SU-DHL-6 (cell line): ENCODE results near the gene ITLN1.

Experiments
- H2AFZ ChIP-seq: fragments of 200-600 bp; sonication (generic); 2 replicates; pipeline ENCODE4 v1.6.1; 2014; ENCODE audit warnings: low read depth, mild to moderate bottlenecking, moderate library complexity, mixed read lengths, antibody characterized with exemption, low read length; ENCODE audit not compliant: severe bottlenecking
- H3F3A ChIP-seq: fragments of 200-600 bp; shearing (Covaris generic); 2 replicates; pipeline ENCODE4 v1.6.0; 2016; ENCODE audit warnings: antibody characterized with exemption, mild to moderate bottlenecking; ENCODE audit not compliant: insufficient read depth
- H3K27ac ChIP-seq: fragments of 200-600 bp; sonication (generic); 2 replicates; pipeline ENCODE4 v1.5.1; 2016; ENCODE audit warnings: low read depth, mild to moderate bottlenecking, low read length, moderate library complexity, mixed read lengths
- H3K27me3 ChIP-seq: fragments of 200-600 bp; sonication (generic), shearing (Covaris generic); 2 replicates; pipeline ENCODE4 v1.6.0; 2014; ENCODE audit warnings: mild to moderate bottlenecking, low read length
- H3K36me3 ChIP-seq: fragments of 200-600 bp; sonication (generic); 2 replicates; pipeline ENCODE4 v1.6.1; 2014; ENCODE audit warnings: mild to moderate bottlenecking, low read length, mixed read lengths
- H3K4me2 ChIP-seq: fragments of 300-600, 200-600 bp; shearing (Covaris generic), sonication (generic); 2 replicates; pipeline ENCODE4 v1.6.0; 2014; ENCODE audit warnings: low read length, low read depth, mild to moderate bottlenecking; ENCODE audit not compliant: poor library complexity, severe bottlenecking
- H3K4me3 ChIP-seq: fragments of 200-600 bp; sonication (generic); 2 replicates; pipeline ENCODE4 v1.5.1; 2014; ENCODE audit warnings: antibody characterized with exemption, low read length, mild to moderate bottlenecking, mixed read lengths; ENCODE audit not compliant: insufficient read depth, poor library complexity, severe bottlenecking
- H3K79me2 ChIP-seq: fragments of 200-600 bp; sonication (generic); 2 replicates; pipeline ENCODE4 v1.6.1; 2014; ENCODE audit warnings: mild to moderate bottlenecking, low read length, moderate library complexity; ENCODE audit not compliant: insufficient read depth
- H3K9ac ChIP-seq: fragments of 200-600 bp; sonication (generic); 2 replicates; pipeline ENCODE4 v1.7.0; 2014; ENCODE audit warnings: mild to moderate bottlenecking, low read length
- H3K9me2 ChIP-seq: fragments of 200-600 bp; sonication (generic); replicated peaks from 2 replicates; pipeline ENCODE4 v1.6.1; 2014; ENCODE audit warnings: low read length; ENCODE audit not compliant: insufficient read depth
- H3K9me3 ChIP-seq: fragments of 200-600 bp; sonication (generic); 2 replicates; pipeline ENCODE4 v1.6.1; 2014; ENCODE audit warnings: low read length, mixed read lengths; ENCODE audit not compliant: insufficient read depth
- H4K20me1 ChIP-seq: fragments of 200-600 bp; sonication (generic); 2 replicates; pipeline ENCODE4 v1.6.1; 2014; ENCODE audit warnings: low read depth, mild to moderate bottlenecking, antibody characterized with exemption, low read length, moderate library complexity, mixed read lengths
- EZH2phosphoT487 ChIP-seq: fragments of 200-600 bp; sonication (generic), shearing (Covaris generic); conservative IDR thresholded peaks from 2 replicates; pipeline ENCODE4 v1.6.1; 2018; ENCODE audit warnings: mild to moderate bottlenecking, antibody characterized with exemption, low read length, moderate library complexity, mixed read lengths
- TF ChIP-seq, protein P1 (sequence below): fragments of 200-600 bp; sonication (generic); IDR thresholded peaks from one replicate; pipeline ENCODE4 v1.5.1; 2017; ENCODE audit warnings: antibody characterized with exemption, mild to moderate bottlenecking, low read length, moderate library complexity; ENCODE audit not compliant: insufficient read depth, poor library complexity, severe bottlenecking

ITLN1 gene

GRCh38 chr1:160863774-160864131, 21.2 kb downstream of the ITLN1 start:
- no peak overlapping the region for H3K27ac ChIP-seq
- H3K79me2 ChIP-seq, result no peaks in the 10 kb centered on the region
- H3F3A ChIP-seq, result no peaks in the 10 kb centered on the region
- H4K20me1 ChIP-seq, result no peaks in the 10 kb centered on the region
- H3K9me2 ChIP-seq, result no peaks in the 10 kb centered on the region
- no peak overlapping the region for H3K4me2 ChIP-seq
- no peaks in the 10 kb centered on the region for H3K36me3 ChIP-seq
- no peak overlapping the region for H3K9ac ChIP-seq
- no peaks in the 10 kb centered on the region for H3K27me3 ChIP-seq
- no peaks in the 10 kb centered on the region for H3K9me3 ChIP-seq
- H2AFZ ChIP-seq, result no peak overlapping the region
- TF ChIP-seq, protein P1, sequence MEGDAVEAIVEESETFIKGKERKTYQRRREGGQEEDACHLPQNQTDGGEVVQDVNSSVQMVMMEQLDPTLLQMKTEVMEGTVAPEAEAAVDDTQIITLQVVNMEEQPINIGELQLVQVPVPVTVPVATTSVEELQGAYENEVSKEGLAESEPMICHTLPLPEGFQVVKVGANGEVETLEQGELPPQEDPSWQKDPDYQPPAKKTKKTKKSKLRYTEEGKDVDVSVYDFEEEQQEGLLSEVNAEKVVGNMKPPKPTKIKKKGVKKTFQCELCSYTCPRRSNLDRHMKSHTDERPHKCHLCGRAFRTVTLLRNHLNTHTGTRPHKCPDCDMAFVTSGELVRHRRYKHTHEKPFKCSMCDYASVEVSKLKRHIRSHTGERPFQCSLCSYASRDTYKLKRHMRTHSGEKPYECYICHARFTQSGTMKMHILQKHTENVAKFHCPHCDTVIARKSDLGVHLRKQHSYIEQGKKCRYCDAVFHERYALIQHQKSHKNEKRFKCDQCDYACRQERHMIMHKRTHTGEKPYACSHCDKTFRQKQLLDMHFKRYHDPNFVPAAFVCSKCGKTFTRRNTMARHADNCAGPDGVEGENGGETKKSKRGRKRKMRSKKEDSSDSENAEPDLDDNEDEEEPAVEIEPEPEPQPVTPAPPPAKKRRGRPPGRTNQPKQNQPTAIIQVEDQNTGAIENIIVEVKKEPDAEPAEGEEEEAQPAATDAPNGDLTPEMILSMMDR, result no peak
- no peak for TF ChIP-seq EZH2phosphoT487
- no peak overlapping the region for H3K4me3 ChIP-seq

- TF ChIP-seq, protein P1, result no peak
- no peak for TF ChIP-seq EZH2phosphoT487
- Histone ChIP-seq H4K20me1 (no peaks in the 10 kb centered on the region), H3K27me3 (no peaks in the 10 kb centered on the region), H3K4me2 (no peak overlapping the region), H3K9me2 (no peaks in the 10 kb centered on the region), H3K9ac (no peak overlapping the region), H3K4me3 (no peak overlapping the region), H3K36me3 (no peaks in the 10 kb centered on the region), H3K79me2 (no peaks in the 10 kb centered on the region), H3K9me3 (no peaks in the 10 kb centered on the region), H3K27ac (no peak overlapping the region), H2AFZ (no peak overlapping the region), H3F3A (no peaks in the 10 kb centered on the region)
These were observed 21.8 kb downstream of the ITLN1 start for GRCh38 chr1:160863061-160863773.

- Histone ChIP-seq H3K36me3 (no peaks in the 10 kb centered on the region), H3K9me2 (no peaks in the 10 kb centered on the region), H3K27me3 (no peaks in the 10 kb centered on the region), H3K9me3 (no peaks in the 10 kb centered on the region), H3K27ac (no peak within 1 kb of the TSS), H4K20me1 (no peaks in the 10 kb centered on the region), H3K4me3 (no peak within 1 kb of the TSS), H3F3A (no peaks in the 10 kb centered on the region), H2AFZ (no peak within 1 kb of the TSS), H3K9ac (no peak within 1 kb of the TSS), H3K79me2 (no peaks in the 10 kb centered on the region), H3K4me2 (no peak within 1 kb of the TSS)
- no peak for TF ChIP-seq EZH2phosphoT487
- TF ChIP-seq, protein P1, result no peak
These were observed 22.5 kb downstream of the ITLN1 start, which contains the start of gene CD244 for GRCh38 chr1:160862203-160863060. CD244 (minus strand) TSS chr1:160862887; CDS start chr1:160862677, 210 bp downstream.
